GM19240 (cell line): ENCODE measurements around the gene ATXN7.

ENCODE experiments used
- DNase-seq: peaks from one replicate; pipeline ENCODE4 v3.0.0; 2011; ENCODE audit warnings: low spot score; ENCODE audit not compliant: insufficient read length

The ATXN7 gene

GRCh38 chr3:63905731-63906620, 42.3 kb downstream of the ATXN7 start:
- DNase-seq, result no peak

GRCh38 chr3:63908081-63908736, 44.5 kb downstream of the ATXN7 start:
- DNase-seq, result no peak

- no peak for DNase-seq
These were observed 45.1 kb downstream of the ATXN7 start for GRCh38 chr3:63908776-63909175.

- DNase-seq, result no peak
These were observed 45.8 kb downstream of the ATXN7 start for GRCh38 chr3:63909431-63909830.

GRCh38 chr3:63910001-63910400, 46.3 kb downstream of the ATXN7 start:
- no peak for DNase-seq

GRCh38 chr3:63910891-63911290, 47.2 kb downstream of the ATXN7 start:
- no peak for DNase-seq

GRCh38 chr3:63911509-63911872, 47.8 kb downstream of the ATXN7 start:
- peak; percentile 11 for DNase-seq

- peak; percentile 70 for DNase-seq
These were observed 48.5 kb downstream of the ATXN7 start, which contains the start of gene SCAANT1 for GRCh38 chr3:63911873-63912767. TSS of gene SCAANT1 (minus strand) at chr3:63912383.

- no peak for DNase-seq
These were observed 49.3 kb downstream of the ATXN7 start for GRCh38 chr3:63912768-63913588.

GRCh38 chr3:63914312-63914711, 50.6 kb downstream of the ATXN7 start:
- no peak for DNase-seq

GRCh38 chr3:63918321-63918720, 54.7 kb downstream of the ATXN7 start:
- DNase-seq, result no peak

GRCh38 chr3:63920001-63920400, 56.3 kb downstream of the ATXN7 start:
- no peak for DNase-seq

- DNase-seq, result no peak
These were observed 58.2 kb downstream of the ATXN7 start for GRCh38 chr3:63921741-63922482.

- no peak for DNase-seq
These were observed 59.0 kb downstream of the ATXN7 start for GRCh38 chr3:63922491-63923199.

GRCh38 chr3:63926309-63926708, 62.6 kb downstream of the ATXN7 start:
- no peak for DNase-seq

GRCh38 chr3:63927422-63928280, 64.0 kb downstream of the ATXN7 start:
- DNase-seq, result no peak

- no peak for DNase-seq
These were observed 67.6 kb downstream of the ATXN7 start for GRCh38 chr3:63931290-63931689.

- no peak for DNase-seq
These were observed 69.0 kb downstream of the ATXN7 start for GRCh38 chr3:63932509-63933212.
